GM12878 (cell line): ENCODE measurements around the gene FAM131B.

Experiments
- BHLHE40 ChIP-seq, 2 experiments: fragments of 450-650 bp in 1 of 2; IDR thresholded peaks; 2 replicates each; pipeline ENCODE4 v1.6.1; 2011 to 2017; ENCODE audit warnings: low read depth in 2 of 2, borderline replicate concordance in 1 of 2, improper control_type of control experiment in 1 of 2, low read length in 1 of 2, mild to moderate bottlenecking in 1 of 2
- CTCF ChIP-seq, 3 experiments: IDR thresholded peaks in 2 of 3; conservative IDR thresholded peaks in 1 of 3; 2 replicates each; pipeline ENCODE4 v1.5.1; 2011; ENCODE audit warnings: low read depth in 3 of 3, low read length in 3 of 3, mild to moderate bottlenecking in 3 of 3, control low read depth in 2 of 3, moderate library complexity in 2 of 3, inconsistent platforms in 1 of 3, mixed read lengths in 1 of 3; ENCODE audit not compliant: control insufficient read depth in 2 of 3, insufficient read depth in 1 of 3; ENCODE audit errors: extremely low read depth in 1 of 3
- EGR1 ChIP-seq, 2 experiments: IDR thresholded peaks; 1 replicate in 1 of 2; 2 replicates in 1 of 2; pipeline ENCODE4 v1.6.1; 2011 to 2012; ENCODE audit warnings: low read depth in 2 of 2, low read length in 2 of 2, borderline replicate concordance in 1 of 2, mild to moderate bottlenecking in 1 of 2, moderate library complexity in 1 of 2
- MAX ChIP-seq: IDR thresholded peaks from 2 replicates; pipeline ENCODE4 v1.6.1; 2012; ENCODE audit warnings: low read depth, low read length, improper control_type of control experiment
- POLR2A ChIP-seq: IDR thresholded peaks from 2 replicates; pipeline ENCODE4 v1.6.1; 2011; ENCODE audit warnings: low read depth, mild to moderate bottlenecking, low read length
- POLR2AphosphoS2 ChIP-seq: IDR thresholded peaks from 2 replicates; pipeline ENCODE4 v1.6.1; 2011; ENCODE audit warnings: low read depth, mild to moderate bottlenecking, low read length, improper control_type of control experiment, moderate library complexity
- RCOR1 ChIP-seq: conservative IDR thresholded peaks from 2 replicates; pipeline ENCODE4 v1.6.1; 2012; ENCODE audit warnings: low read depth, low read length, improper control_type of control experiment
- REST ChIP-seq: IDR thresholded peaks from 2 replicates; pipeline ENCODE4 v1.6.1; 2012; ENCODE audit warnings: mild to moderate bottlenecking, low read depth, low read length
- ZNF384 ChIP-seq: IDR thresholded peaks from 2 replicates; pipeline ENCODE4 v1.6.1; 2012; ENCODE audit warnings: low read depth, mild to moderate bottlenecking, low read length, improper control_type of control experiment, borderline replicate concordance
- ZNF687 ChIP-seq: fragments of 450-650 bp; IDR thresholded peaks from 2 replicates; pipeline ENCODE4 v1.6.1; 2017; ENCODE audit warnings: mild to moderate bottlenecking, moderate library complexity

- TF ChIP-seq CTCF (IDR thresholded peaks at IDR 0.05 in 2 of 3, conservative IDR thresholded peaks at IDR 0.05 in 1 of 3; ENCODE audit: control insufficient read depth in 2 of 3, extremely low read depth in 1 of 3, insufficient read depth in 1 of 3, low read depth in 3 of 3, low read length in 3 of 3) (no peak), RCOR1 (no peak), MAX (no peak), ZNF687 (no peak), BHLHE40 (IDR thresholded peaks at IDR 0.05; ENCODE audit: borderline replicate concordance in 1 of 2, low read depth in 2 of 2, low read length in 1 of 2) (no peak), REST (no peak), POLR2AphosphoS2 (no peak), POLR2A (no peak), ZNF384 (no peak), EGR1 (IDR thresholded peaks at IDR 0.05; ENCODE audit: borderline replicate concordance in 1 of 2, low read depth in 2 of 2, low read length in 2 of 2) (no peak)
Observed at GRCh38 chr7:143352531-143353002, 9.9 kb downstream of the FAM131B start.
